Ovary (tissue), 9 donors: ENCODE results near the gene FSD1L. TPM values are rescaled to one million over a fixed set of nuclear protein-coding genes. Genes with fewer than 3 reads are reported as not detected.

Experiments used
- DNase-seq, 5 donors: peaks; one replicate each; pipeline ENCODE4 v3.0.0-alpha.2; 2019 to 2020
- H3K27ac ChIP-seq, 2 donors: fragments of 200-600 bp; one replicate each; pipeline versions ENCODE4 v1.5.1 to v1.8.0; 2019 to 2022
- H3K27me3 ChIP-seq: fragments of 200-600 bp; one replicate; pipeline ENCODE4 v1.8.0; 2022
- H3K36me3 ChIP-seq: fragments of 200-600 bp; sonication (generic); one replicate; pipeline ENCODE4 v1.5.1; 2019
- H3K4me1 ChIP-seq: one replicate; pipeline ENCODE4 v1.8.1; 2013; ENCODE audit warnings: mild to moderate bottlenecking, moderate library complexity; ENCODE audit not compliant: insufficient read depth
- H3K4me3 ChIP-seq: fragments of 200-600 bp; sonication (generic); one replicate; pipeline ENCODE4 v1.5.1; 2017
- H3K9me3 ChIP-seq, 2 donors: fragments of 200-600 bp in 1 of 2; sonication (generic) in 1 of 2; one replicate each; pipeline versions ENCODE4 v1.5.1 to v1.8.1; 2013 to 2019; ENCODE audit warnings: mild to moderate bottlenecking in 1 of 2, moderate library complexity in 1 of 2
- CTCF ChIP-seq, 3 donors: fragments of 450-650 bp in 2 of 3; fragments of 200-600 bp in 1 of 3; IDR thresholded peaks; one replicate each; pipeline versions ENCODE4 v1.5.1 to v1.8.0; 2016 to 2022; ENCODE audit warnings: antibody characterized with exemption in 3 of 3, mild to moderate bottlenecking in 1 of 3
- EP300 ChIP-seq: sonication (generic); formaldehyde crosslinking; IDR thresholded peaks from one replicate; pipeline ENCODE4 v1.6.1; 2017; ENCODE audit warnings: antibody characterized with exemption
- POLR2A ChIP-seq: fragments of 450-650 bp; IDR thresholded peaks from one replicate; pipeline ENCODE4 v1.6.1; 2017; ENCODE audit warnings: antibody characterized with exemption, mild to moderate bottlenecking, moderate library complexity
- WGBS, 3 donors: extraction: QIAGEN DNeasy Blood & Tissue Kit in 1 of 3; methylation state at CpG; one replicate each; pipeline versions ENCODE4 v1.1.5 to v1.1.7; 2013 to 2017; 5-methylcytosine and 5-hydroxymethylcytosine counted together
- intact Hi-C, 4 donors: fragments of 100-400 bp; cut with DNase I; formaldehyde crosslinking; loops; one replicate each; pipeline versions ENCODE4 v1.11.0 to v1.15.1; 2022 to 2023
- polyA plus RNA-seq, 2 donors: library from polyadenylated mRNA; stranded (reverse); fragments of 200-250 nt in 1 of 2; fragments of 350-450 nt in 1 of 2; fragmentation: Illumina TruSeq in 1 of 2; extraction: RNeasy Lipid Tissue Mini Kit (QIAGEN cat#74804) in 1 of 2; gene quantifications; one replicate each; pipeline ENCODE4 v1.2.3, GENCODE V29; 2013 to 2014
- total RNA-seq, 7 donors: library from RNA; depleted of rRNA in 2 of 7; stranded (reverse); fragments of >200 nt in 2 of 7; fragmentation: NEBNext Ultra II Directional in 3 of 7; extraction: Animal tissue kit (Norgen Biotek cat#: 25700) in 3 of 7; gene quantifications; one replicate each; pipeline versions ENCODE4 v1.1.0 to v1.2.4, GENCODE V29; 2016 to 2023
- donor health status: DM: no; HTN: no; CAD: no; lungs with moderate emphysema.
- donor health status: DM: no; HTN: no; CAD: no.
- donor health status: Bipolar disorder and iron deficiency.
- donor health status: DM: yes; HTN: yes; CAD: no.
- donor health status: DM: no; HTN: no; CAD: no.
- donor health status: DM: yes; HTN: yes; CAD: no.

Gene FSD1L
- total and polyA plus RNA-seq, 9 donors: 1.4 to 7.6 (median 4.0) TPM

DNA sequence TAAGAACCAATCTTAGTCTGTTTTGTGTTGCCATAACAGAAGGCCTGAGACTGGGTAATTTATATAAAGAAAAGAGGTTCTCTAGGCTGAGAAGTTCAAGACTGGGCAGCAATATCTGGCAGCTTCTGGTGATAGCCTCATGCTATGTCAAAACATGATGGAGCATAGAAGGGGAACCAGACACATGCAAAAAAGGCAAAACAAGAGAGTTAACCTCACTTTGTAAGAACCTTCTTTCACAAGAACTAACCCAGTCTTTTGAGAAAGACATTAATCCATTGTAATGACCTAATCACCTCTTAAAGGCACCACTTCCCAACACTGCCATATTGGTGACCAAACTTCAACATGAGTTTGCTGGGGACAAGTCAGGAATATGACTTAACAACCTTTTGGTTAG is 37.3 kb downstream of the FSD1L start:
- Histone ChIP-seq H3K4me1 (no peaks in the 10 kb centered on the region), H3K4me3 (no peak overlapping the region), H3K27me3 (no peaks in the 10 kb centered on the region), H3K27ac (no peak overlapping the region), H3K36me3 (no peaks in the 10 kb centered on the region), H3K9me3 (no peaks in the 10 kb centered on the region)
- no peak for DNase-seq
- no peak for TF ChIP-seq CTCF (IDR thresholded peaks at IDR 0.05)
- TF ChIP-seq EP300: no peak
- TF ChIP-seq POLR2A: no peak
- intact Hi-C loops: no loop called here

DNA sequence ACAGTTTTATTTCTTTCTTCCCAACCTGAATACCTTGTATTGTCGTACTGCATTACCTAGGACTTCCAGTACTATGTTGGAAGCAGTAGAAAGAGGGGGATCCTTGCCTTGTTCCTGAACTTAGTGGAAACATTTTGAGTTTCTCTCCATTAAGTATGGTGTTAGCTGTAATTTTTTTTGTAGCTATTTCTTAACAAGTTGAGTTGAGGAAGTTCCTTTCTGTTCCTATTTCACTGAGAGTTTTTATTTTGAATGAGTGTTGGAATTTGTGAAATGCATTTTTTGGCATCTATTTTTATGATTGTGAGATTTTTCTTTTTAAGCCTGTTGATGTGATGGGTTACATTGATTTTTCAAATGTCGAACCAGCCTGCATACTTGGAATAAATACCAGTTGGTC is 49.0 kb downstream of the FSD1L start:
- Histone ChIP-seq H3K27ac (no peak overlapping the region), H3K27me3 (no peaks in the 10 kb centered on the region), H3K9me3 (no peaks in the 10 kb centered on the region), H3K4me3 (no peak overlapping the region), H3K4me1 (no peaks in the 10 kb centered on the region), H3K36me3 (no peaks in the 10 kb centered on the region)
- 70 to 74% (median 71%) methylated on average over 2 of the region's 2 CpGs for WGBS, 3 donors
- intact Hi-C loops: no loop called here
- TF ChIP-seq EP300 (no peak), POLR2A (no peak), CTCF (IDR thresholded peaks at IDR 0.05) (no peak)
- DNase-seq: no peak

DNA sequence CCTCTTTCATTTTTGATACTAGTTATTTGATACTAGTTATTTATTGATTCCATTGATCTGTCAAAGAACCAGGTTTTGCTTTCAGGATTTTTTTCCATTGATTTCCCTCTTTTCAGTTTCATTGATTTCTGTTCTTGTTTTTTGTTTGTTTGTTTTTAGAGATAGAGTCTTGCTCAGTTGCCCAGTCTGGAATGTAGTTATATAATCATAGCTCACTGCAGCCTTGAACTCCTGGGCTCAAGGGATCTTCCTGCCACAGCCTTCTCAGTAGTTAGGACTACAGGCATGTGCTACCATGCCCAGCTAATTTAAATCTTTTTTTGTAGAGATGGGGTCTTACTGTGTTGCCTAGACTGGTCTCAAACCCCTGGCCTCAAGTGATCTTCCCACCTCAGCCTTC is 49.9 kb downstream of the FSD1L start:
- TF ChIP-seq EP300: no peak
- no peak for TF ChIP-seq POLR2A
- TF ChIP-seq CTCF (IDR thresholded peaks at IDR 0.05): no peak
- intact Hi-C loops: no loop called here
- Histone ChIP-seq H3K4me1 (no peaks in the 10 kb centered on the region), H3K36me3 (no peaks in the 10 kb centered on the region), H3K27me3 (no peaks in the 10 kb centered on the region), H3K4me3 (no peak overlapping the region), H3K9me3 (no peaks in the 10 kb centered on the region), H3K27ac (no peak overlapping the region)
- DNase-seq: no peak

- intact Hi-C loops: no loop called here
- H3K27me3 ChIP-seq: no peaks in the 10 kb centered on the region
- no peaks in the 10 kb centered on the region for H3K36me3 ChIP-seq
- no peak for TF ChIP-seq EP300
- DNase-seq: no peak
- WGBS, 3 donors: 71 to 85% (median 76%) methylated on average over 2 of the region's 2 CpGs
- H3K4me1 ChIP-seq: no peaks in the 10 kb centered on the region
- H3K9me3 ChIP-seq: no peaks in the 10 kb centered on the region
- H3K4me3 ChIP-seq: no peak overlapping the region
- no peak overlapping the region for H3K27ac ChIP-seq
Observed at GRCh38 chr9:105500108-105500766, 52.4 kb downstream of the FSD1L start.

DNA sequence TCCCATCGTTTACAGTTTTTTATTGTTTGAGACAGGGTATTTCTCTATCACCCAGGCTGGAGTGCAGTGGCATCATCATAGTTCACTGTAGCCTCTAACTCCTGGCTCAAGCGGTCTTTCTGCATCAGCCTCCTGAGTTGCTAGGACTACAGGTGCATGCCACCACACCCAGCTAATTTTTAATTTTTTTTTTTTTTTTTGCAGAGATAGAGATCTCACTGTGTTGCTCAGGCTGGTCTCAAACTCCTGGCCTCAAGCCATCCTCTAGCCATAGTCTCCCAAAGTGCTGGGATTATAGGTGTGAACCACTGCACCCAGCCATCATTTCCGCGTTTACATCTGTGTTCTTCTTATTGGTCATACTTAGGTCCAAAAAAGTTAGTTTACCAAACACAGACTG is 53.6 kb downstream of the FSD1L start:
- no peak for TF ChIP-seq EP300
- TF ChIP-seq CTCF (IDR thresholded peaks at IDR 0.05): no peak
- TF ChIP-seq POLR2A: no peak
- no peaks in the 10 kb centered on the region for H3K4me1 ChIP-seq
- no peaks in the 10 kb centered on the region for H3K9me3 ChIP-seq
- intact Hi-C loops: no loop called here
- WGBS, 3 donors: 95 to 98% (median 96%) methylated on average over 4 of the region's 4 CpGs
- no peak overlapping the region for H3K27ac ChIP-seq
- no peak overlapping the region for H3K4me3 ChIP-seq
- no peaks in the 10 kb centered on the region for H3K27me3 ChIP-seq
- no peaks in the 10 kb centered on the region for H3K36me3 ChIP-seq
- DNase-seq: no peak
